GM12878 (cell line): Measurements from ENCODE around the gene FRK. TPM values are rescaled to one million over a fixed set of nuclear protein-coding genes. Genes with fewer than 3 reads are reported as not detected.

Source experiments
- ATAC-seq: fragments of 200-7000 bp; cut with Tn5 transposase; 3 replicates; pipeline ENCODE4 v1.9.1; 2020; ENCODE audit warnings: mild to moderate bottlenecking, moderate library complexity
- BruUV-seq: library from RNA; stranded (reverse); fragments of 400-500 nt; replicated peaks from 2 replicates; lab custom pipeline; 2021; lab: Mats Ljungman, UMichigan
- CTCF ChIA-PET: fragments of 300-600 bp; sonication (Branson Sonifier 250); formaldehyde crosslinking; extraction: SDS; loops from one replicate; lab custom pipeline; 2021; ENCODE audit warnings: inconsistent platforms; lab: Yijun Ruan, JAX
- POLR2A ChIA-PET: fragments of 350-600 bp; formaldehyde crosslinking; extraction: SDS; loops from one replicate; lab custom pipeline; 2021; ENCODE audit warnings: inconsistent platforms; lab: Charles Lee
- RAD21 ChIA-PET: fragments of 300-600 bp; sonication (Branson Sonifier 250); formaldehyde crosslinking; loops from one replicate; lab custom pipeline; 2023; ENCODE audit warnings: antibody characterized with exemption; ENCODE audit not compliant: unreplicated experiment; lab: Charles Lee
- SMC1A ChIA-PET: fragments of 300-600 bp; sonication (Branson Sonifier 250); formaldehyde crosslinking; loops from one replicate; lab custom pipeline; 2023; ENCODE audit not compliant: unreplicated experiment, uncharacterized antibody; lab: Charles Lee
- DNase-seq: peaks from one replicate; pipeline ENCODE4 v3.0.0-alpha.2; 2011; ENCODE audit warnings: low read depth, low spot score
- FAIRE-seq: peaks from 3 replicates; lab custom pipeline; 2011; peaks lifted over from hg19 to GRCh38; lab: Jason Lieb, UNC
- H2AFZ ChIP-seq: 2 replicates; pipeline ENCODE4 v1.6.0; 2011; ENCODE audit warnings: low read depth, low read length, control low read depth; ENCODE audit not compliant: control insufficient read depth
- H3K27ac ChIP-seq: 2 replicates; pipeline ENCODE4 v1.5.1; 2011; ENCODE audit warnings: control low read depth; ENCODE audit not compliant: control insufficient read depth, insufficient read depth
- H3K27me3 ChIP-seq, 2 experiments: replicated peaks in 1 of 2; 2 replicates each; pipeline versions ENCODE4 v1.6.0 to v1.6.1; 2011; ENCODE audit warnings: low read length in 1 of 2; ENCODE audit not compliant: control insufficient read depth in 2 of 2, insufficient read depth in 2 of 2
- H3K36me3 ChIP-seq, 2 experiments: 2 replicates each; pipeline ENCODE4 v1.5.1; 2011; ENCODE audit warnings: low read length in 1 of 2; ENCODE audit not compliant: control insufficient read depth in 2 of 2, insufficient read depth in 2 of 2
- H3K4me1 ChIP-seq: 2 replicates; pipeline ENCODE4 v1.6.1; 2011; ENCODE audit warnings: mild to moderate bottlenecking, low read length, moderate library complexity, mixed read lengths; ENCODE audit not compliant: control insufficient read depth, insufficient read depth
- H3K4me2 ChIP-seq: 2 replicates; pipeline ENCODE4 v1.6.0; 2011; ENCODE audit warnings: control low read depth; ENCODE audit not compliant: control insufficient read depth, insufficient read depth
- H3K4me3 ChIP-seq: fragments of 200-600 bp; sonication (generic); 2 replicates; pipeline ENCODE4 v1.5.1; 2016
- H3K79me2 ChIP-seq: 2 replicates; pipeline ENCODE4 v1.6.0; 2011; ENCODE audit warnings: low read length; ENCODE audit not compliant: control insufficient read depth, insufficient read depth
- H3K9ac ChIP-seq: 2 replicates; pipeline ENCODE4 v1.8.0; 2011; ENCODE audit warnings: low read length, control low read depth, mixed read lengths; ENCODE audit not compliant: control insufficient read depth, insufficient read depth
- H3K9me3 ChIP-seq: replicated peaks from 3 replicates; pipeline ENCODE4 v1.5.1; 2011; ENCODE audit warnings: mild to moderate bottlenecking, low read length; ENCODE audit not compliant: control insufficient read depth, insufficient read depth
- H4K20me1 ChIP-seq: 2 replicates; pipeline ENCODE4 v1.6.0; 2011; ENCODE audit not compliant: control insufficient read depth, insufficient read depth
- CHD1 ChIP-seq: IDR thresholded peaks from 2 replicates; pipeline ENCODE4 v1.6.1; 2012; ENCODE audit warnings: low read depth, low read length, improper control_type of control experiment
- HCFC1 ChIP-seq: fragments of 150-350 bp; IDR thresholded peaks from 2 replicates; pipeline ENCODE4 v1.6.1; 2014; ENCODE audit warnings: low read length
- HDAC6 ChIP-seq: fragments of 200-600 bp; sonication (generic); IDR thresholded peaks from one replicate; pipeline ENCODE4 v1.8.0; 2017; ENCODE audit warnings: antibody characterized with exemption; ENCODE audit not compliant: unreplicated experiment
- SMARCA5 ChIP-seq: fragments of 450-650 bp; IDR thresholded peaks from 2 replicates; pipeline ENCODE4 v1.6.1; 2017; ENCODE audit warnings: mild to moderate bottlenecking
- WGBS: methylation state at CpG from one replicate; pipeline ENCODE4 v1.1.6; 2016; ENCODE audit warnings: low lambda C conversion rate; ENCODE audit not compliant: insufficient replicate concordance, insufficient coverage; ENCODE audit errors: missing lambda C conversion rate; 5-methylcytosine and 5-hydroxymethylcytosine counted together
- in situ Hi-C: fragments of 300-500 bp; cut with MboI; formaldehyde crosslinking; loops from 9 replicates; pipeline ENCODE4 v1.14.3; 2018; ENCODE audit warnings: mixed read lengths
- intact Hi-C: fragments of 100-400 bp; cut with micrococcal nuclease; formaldehyde crosslinking; loops from one replicate; pipeline ENCODE4 v1.14.2; 2022; ENCODE audit not compliant: unreplicated experiment
- polyA plus RNA-seq, 11 experiments: library from polyadenylated mRNA; depleted of rRNA in 4 of 11; unstranded in 6 of 11; stranded (reverse) in 5 of 11; fragments of >200 nt; fragmentation: Nextera tagmentation in 4 of 11; fragmentation: Illumina TruSeq in 1 of 11; extraction: Ambion mirVana in 4 of 11; extraction: Trizol in 1 of 11; gene quantifications; 1 replicate in 1 of 11; 2 replicates in 10 of 11; pipeline versions ENCODE4 v1.2.1 to v1.2.3, GENCODE V29; 2011 to 2016; ENCODE audit warnings: inconsistent platforms in 2 of 11, missing spikeins in 2 of 11, low read depth in 1 of 11
- total RNA-seq, 4 experiments: library from RNA; depleted of rRNA in 3 of 4; stranded (reverse); fragments of >200 nt in 3 of 4; fragmentation: Illumina TruSeq in 1 of 4; extraction: Trizol in 1 of 4; gene quantifications; 2 replicates each; pipeline versions ENCODE4 v1.2.1 to v1.2.3, GENCODE V29; 2013 to 2021
- TF ChIP-seq, protein P1 (sequence below): fragments of 450-650 bp; IDR thresholded peaks from 2 replicates; pipeline ENCODE4 v1.6.1; 2017; ENCODE audit warnings: antibody characterized with exemption, mild to moderate bottlenecking, moderate library complexity

The FRK gene
- total and polyA plus RNA-seq, 10 of the 15 experiments (the other 5 are each of a cell fraction or from before 2014, with no cell fraction given): 0.29 to 2.4 (median 1.2) TPM

DNA sequence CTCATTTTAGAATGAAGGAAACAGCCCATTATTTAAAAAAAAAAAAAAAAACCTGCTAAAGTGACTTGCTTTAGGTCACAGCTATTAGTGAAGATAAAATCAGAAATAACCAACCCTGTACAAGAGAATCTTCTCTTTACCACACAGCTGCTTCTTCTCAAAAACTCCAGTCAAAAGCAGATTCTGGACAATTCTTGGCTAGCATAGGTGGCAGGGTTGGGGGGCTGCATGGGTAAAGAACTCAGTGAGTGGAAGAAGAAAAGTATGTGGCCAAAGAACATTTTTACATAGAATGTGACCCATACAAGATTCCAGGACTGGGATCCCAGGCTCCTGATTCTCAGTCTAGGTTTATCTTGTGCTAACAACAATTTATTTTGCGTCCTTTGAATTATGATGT lies 9.4 kb upstream of the FRK start:
- no peak overlapping the region for H2AFZ ChIP-seq
- no peak for FAIRE-seq
- no peak overlapping the region for H3K27ac ChIP-seq
- RAD21 ChIA-PET: interaction anchor here (1.2 kb wide), 1 partner anchor 52 kb away, joined by 5 read pairs; no protein-coding TSS in a partner anchor
- no peak overlapping the region for H3K4me3 ChIP-seq
- BruUV-seq: no TSS peak
- H4K20me1 ChIP-seq: no peaks in the 10 kb centered on the region
- no peak for ATAC-seq
- no peak overlapping the region for H3K4me2 ChIP-seq
- no peaks in the 10 kb centered on the region for H3K36me3 ChIP-seq
- H3K9ac ChIP-seq: no peak overlapping the region
- H3K9me3 ChIP-seq: no peaks in the 10 kb centered on the region
- H3K4me1 ChIP-seq: no peaks in the 10 kb centered on the region
- SMC1A ChIA-PET: interaction anchor here (0.6 to 4.5 kb wide), 3 partner anchors 9 to 18 kb away, joined by 3 to 14 read pairs (median 4); partner anchors contain the start of gene FRK
- no peaks in the 10 kb centered on the region for H3K79me2 ChIP-seq
- in situ Hi-C loops (no loop called here), intact Hi-C loops (no loop called here)
- DNase-seq: no peak
- WGBS: 96% methylated on average over 1 of the region's 1 CpG
- POLR2A ChIA-PET: interaction anchor here (1.5 kb wide), 1 partner anchor 9 kb away, joined by 3 read pairs; the partner anchor contains the start of gene FRK
- no peaks in the 10 kb centered on the region for H3K27me3 ChIP-seq
- CTCF ChIA-PET: interaction anchor here (1.1 to 2.6 kb wide), 3 partner anchors 8 to 15 kb away, joined by 3 to 7 read pairs (median 3); partner anchors contain the start of gene FRK
- TF ChIP-seq CHD1: no peak
- TF ChIP-seq HDAC6: no peak
- no peak for TF ChIP-seq SMARCA5
- no peak for TF ChIP-seq HCFC1
- TF ChIP-seq, protein P1, sequence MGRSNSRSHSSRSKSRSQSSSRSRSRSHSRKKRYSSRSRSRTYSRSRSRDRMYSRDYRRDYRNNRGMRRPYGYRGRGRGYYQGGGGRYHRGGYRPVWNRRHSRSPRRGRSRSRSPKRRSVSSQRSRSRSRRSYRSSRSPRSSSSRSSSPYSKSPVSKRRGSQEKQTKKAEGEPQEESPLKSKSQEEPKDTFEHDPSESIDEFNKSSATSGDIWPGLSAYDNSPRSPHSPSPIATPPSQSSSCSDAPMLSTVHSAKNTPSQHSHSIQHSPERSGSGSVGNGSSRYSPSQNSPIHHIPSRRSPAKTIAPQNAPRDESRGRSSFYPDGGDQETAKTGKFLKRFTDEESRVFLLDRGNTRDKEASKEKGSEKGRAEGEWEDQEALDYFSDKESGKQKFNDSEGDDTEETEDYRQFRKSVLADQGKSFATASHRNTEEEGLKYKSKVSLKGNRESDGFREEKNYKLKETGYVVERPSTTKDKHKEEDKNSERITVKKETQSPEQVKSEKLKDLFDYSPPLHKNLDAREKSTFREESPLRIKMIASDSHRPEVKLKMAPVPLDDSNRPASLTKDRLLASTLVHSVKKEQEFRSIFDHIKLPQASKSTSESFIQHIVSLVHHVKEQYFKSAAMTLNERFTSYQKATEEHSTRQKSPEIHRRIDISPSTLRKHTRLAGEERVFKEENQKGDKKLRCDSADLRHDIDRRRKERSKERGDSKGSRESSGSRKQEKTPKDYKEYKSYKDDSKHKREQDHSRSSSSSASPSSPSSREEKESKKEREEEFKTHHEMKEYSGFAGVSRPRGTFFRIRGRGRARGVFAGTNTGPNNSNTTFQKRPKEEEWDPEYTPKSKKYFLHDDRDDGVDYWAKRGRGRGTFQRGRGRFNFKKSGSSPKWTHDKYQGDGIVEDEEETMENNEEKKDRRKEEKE: no peak
